Measurements from ENCODE around the gene RTBDN. TPM values are rescaled to one million over a fixed set of nuclear protein-coding genes. Genes with fewer than 3 reads are reported as not detected.
A peak's percentile ranks its signal among the peaks of the same experiment; 100 is the strongest.
"Not testable (repeated sequence)": the region's sequence is repeated elsewhere in the genome, so short reads cannot be mapped to it uniquely, and the experiment has no call there.

The RTBDN gene
- total RNA-seq, 1 donor from 2014 or later, result not detected

DNA sequence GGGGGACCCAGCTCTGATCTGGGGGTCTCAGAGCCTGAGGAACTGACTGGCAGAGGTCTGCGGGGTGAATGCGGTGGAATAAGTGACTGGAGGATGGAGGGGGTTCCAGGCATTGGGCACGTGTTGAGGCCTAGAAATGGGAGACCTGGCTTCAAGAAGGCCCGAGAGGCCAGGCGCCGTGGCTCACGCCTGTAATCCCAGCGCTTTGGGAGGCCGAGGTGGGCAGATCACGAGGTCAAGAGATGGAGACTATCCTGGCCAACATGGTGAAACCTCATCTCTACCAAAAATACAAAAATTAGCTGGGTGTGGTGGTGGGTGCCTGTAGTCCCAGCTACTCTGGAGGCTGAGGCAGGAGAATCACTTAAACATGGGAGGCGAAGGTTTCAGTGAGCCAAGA lies 16.6 kb downstream of the RTBDN start:
- not testable (repeated sequence) for DNase-seq

DNA sequence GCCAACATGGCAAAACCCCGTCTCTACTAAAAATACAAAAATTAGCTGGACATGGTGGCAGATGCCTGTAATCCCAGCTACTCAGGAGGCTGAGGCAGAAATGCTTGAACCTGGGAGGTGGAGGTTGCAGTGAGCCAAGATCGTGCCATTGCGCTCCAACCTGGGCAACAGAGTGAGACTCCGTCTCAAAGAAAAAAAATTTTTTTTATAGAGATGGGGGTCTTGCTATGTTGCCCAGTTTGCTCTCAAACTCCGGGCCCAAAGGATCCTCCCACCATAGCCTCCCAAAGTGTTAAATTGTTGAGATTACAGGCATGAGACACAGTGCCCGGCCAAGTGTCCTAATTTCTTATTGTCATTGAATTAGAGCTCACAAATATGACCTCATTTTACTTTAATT lies 17.2 kb downstream of the RTBDN start:
- not testable (repeated sequence) for DNase-seq

DNA sequence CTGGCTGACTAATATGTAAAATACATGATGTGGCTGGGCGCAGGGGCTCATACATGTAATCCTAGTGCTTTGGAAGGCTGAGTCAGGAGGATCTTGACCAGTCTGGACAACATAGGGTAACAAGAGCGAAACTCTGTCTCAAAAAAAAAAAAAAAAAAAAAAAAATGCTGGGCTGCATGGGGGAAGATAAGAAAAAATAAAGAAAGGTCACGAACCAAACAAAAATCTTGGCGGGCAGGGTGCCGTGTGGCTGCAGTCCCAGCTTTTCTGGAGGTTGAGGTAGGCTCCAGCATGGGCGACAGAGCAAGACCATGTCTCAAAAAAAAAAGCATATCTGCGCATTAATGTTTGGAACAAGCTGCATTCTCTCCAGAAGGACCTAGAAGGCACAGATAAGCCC lies 19.3 kb downstream of the RTBDN start:
- DNase-seq, result no peak

DNA sequence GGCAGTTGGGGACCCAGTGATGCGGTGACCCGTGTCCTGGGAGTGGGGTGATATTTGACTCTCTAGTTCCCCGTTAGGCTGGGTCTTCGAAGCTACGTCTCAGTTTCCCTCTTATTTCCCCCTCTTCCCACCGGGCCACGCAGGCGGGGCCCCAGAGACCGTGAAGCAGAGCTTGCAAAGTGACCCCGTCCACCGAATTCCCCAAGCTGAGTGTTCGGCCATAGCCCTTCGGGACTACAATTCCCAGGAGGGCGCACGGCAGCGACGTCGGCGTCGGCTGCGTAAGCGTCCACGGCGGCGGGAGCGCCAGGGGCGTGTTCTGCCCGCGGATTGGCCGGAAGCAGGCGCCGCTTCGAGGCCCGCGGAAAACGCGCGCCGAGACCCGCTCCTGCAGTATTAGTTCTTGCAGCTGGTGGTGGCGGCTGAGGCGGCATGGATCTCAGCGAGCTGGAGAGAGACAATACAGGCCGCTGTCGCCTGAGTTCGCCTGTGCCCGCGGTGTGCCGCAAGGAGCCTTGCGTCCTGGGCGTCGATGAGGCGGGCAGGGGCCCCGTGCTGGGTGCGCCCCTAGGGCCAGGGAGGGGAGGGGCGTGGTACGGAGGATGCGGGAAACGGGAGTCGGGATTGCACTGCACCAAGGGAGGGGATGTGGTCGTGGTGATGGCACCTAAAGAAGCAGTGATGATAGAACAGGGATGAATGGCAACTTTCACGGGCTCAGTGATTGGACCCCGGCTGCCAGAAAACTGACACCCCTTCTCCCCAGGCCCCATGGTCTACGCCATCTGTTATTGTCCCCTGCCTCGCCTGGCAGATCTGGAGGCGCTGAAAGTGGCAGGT lies 27.9 kb downstream of the RTBDN start, which contains the start of gene RNASEH2A:
TSS of gene RNASEH2A (plus strand) at position 343 of the 840 bp plus-strand sequence. CDS start at position 433, 90 bp downstream.
- peak; percentile 96 for DNase-seq

DNA sequence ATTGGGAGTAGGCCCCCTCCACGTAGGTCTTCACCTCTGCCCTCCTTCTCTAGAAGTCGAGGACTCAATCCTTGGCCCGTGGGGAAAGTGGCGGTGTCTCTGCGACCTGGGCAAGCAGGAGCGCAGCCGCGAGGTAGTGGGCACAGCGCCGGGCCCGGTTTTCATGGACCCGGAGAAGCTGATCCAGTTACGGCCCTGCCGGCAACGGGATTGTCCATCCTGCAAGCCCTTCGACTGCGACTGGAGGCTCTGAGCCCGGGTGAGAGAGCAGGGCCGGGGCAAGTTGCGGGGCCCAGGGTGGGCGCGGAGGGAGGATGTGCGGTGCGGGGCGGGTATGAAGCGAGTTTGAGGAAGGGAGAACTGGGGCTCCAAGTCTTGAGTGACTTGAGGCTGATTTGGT lies 30.3 kb downstream of the RTBDN start:
- DNase-seq, result no peak

DNA sequence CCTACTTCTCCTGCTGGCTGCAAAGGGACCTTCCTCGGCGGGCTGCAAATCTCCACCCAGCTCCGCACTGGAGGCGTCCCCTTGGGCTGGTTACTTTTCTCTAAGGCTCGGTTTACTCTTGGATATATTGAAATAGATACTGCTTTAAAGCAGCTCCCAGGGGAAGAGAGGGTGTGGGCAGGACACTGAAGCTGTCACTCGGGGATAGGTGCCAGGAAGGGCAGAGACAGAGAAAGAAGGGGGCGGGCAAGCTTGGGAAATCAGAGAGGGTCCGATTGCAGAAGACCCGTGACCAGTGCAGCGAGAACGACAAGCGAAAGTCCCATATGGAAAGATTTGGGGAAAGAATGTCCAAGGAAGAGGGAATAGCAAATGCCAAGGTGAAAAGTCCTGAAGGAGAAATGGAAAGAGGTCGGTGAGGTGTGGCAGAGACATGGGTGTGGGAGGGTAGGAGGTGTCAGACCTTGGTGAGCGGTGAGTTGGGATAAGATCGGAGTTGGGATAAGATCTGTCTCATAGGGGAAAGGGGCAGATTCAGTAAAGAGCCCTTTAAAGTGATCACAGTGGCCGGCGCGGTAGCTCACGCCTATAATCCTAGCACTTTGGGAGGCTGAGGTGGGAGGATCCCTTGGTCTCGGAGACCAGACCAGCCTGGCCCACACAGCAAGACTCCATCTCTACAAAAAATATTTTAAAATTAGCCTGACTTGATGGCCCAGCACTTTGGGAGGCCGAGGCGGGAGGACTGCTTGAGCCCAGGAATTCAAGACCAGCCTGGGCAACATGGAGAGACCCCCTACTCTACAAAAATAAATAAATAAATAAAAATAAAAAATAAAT lies 31.9 kb downstream of the RTBDN start:
- DNase-seq, result no peak

DNA sequence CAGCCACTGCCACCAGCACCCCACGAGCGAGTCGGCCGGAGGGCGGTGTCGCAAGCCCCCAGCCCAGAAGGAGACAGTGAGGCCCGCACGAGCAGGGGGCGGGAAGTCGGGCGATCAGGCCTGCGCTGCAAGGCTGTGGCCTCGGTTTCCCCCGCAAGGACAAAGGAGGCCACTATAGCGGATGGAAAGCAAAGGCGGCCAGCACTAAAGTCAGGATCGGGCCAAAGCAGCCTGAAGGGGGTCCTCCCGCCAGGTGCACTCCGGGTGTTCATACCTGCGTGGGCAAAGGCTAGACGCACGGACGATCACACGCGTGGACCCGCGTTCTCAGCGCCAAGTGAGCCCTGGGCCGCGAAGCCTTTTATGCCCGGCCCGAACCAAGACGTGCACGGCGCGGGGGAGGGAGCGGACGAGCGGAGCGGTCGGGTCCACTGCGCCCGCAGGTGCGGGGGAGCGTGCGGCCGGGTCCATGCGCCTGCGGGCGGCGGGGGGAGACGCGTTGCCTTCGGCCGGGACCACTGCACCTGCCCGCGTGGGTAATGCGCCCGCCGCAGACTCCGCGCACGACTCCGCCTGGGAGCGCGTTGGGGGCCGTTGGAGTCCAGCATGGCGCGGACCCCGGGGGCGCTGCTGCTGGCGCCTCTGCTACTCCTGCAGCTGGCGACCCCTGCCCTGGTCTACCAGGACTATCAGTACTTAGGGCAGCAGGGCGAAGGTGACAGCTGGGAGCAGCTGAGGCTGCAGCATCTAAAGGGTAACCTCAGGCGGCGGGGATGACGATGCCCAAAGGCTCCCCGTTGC lies 32.7 kb downstream of the RTBDN start, which contains the start of the genes PRDX2 and THSD8:
TSS of gene PRDX2 (minus strand) at position 335 of the 801 bp plus-strand sequence. CDS start 539 bp downstream, outside the sequence.
TSS of gene THSD8 (plus strand) at position 604 of the 801 bp plus-strand sequence. CDS start at position 607, 3 bp downstream.
- DNase-seq, result peak; percentile 91

DNA sequence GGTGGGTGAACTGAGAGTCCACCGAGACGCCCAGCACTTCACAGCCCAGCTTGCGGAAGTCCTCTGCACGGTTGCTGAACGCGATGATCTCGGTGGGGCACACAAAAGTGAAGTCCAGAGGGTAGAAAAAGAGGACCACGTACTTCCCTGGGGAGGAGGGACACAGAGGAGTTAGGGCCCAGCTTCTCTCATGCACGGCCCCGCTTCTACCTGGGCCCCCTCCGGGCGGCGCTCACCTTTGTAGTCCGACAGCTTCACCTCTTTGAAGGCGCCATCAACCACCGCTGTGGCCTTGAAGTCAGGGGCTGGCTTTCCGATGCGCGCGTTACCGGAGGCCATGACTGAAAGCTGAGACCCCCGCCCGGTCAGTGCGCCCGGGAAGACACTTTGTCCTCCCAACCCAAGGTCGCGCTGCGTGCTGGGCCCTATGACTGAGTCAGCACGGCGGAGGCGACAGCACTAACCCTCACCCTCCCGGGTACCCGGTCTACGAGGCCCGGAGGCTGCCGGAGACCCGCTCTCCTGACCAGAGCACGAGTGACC lies 33.4 kb downstream of the RTBDN start:
- DNase-seq, result peak; percentile 35

DNA sequence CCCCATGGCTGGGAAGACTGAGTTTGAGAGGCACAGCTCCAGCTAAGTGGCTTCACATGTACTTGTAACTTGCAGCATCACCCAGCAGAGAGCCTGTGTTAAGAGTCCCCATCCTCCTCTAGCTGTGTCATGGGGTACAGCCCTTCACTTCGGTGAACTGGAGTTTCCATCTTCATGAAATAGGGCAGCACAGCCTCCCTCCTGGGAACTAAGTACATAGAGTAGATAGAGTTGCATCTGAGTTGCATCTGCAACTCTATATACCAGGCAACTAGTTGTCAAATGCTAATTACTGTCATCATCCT lies 34.0 kb downstream of the RTBDN start:
- DNase-seq, result no peak

DNA sequence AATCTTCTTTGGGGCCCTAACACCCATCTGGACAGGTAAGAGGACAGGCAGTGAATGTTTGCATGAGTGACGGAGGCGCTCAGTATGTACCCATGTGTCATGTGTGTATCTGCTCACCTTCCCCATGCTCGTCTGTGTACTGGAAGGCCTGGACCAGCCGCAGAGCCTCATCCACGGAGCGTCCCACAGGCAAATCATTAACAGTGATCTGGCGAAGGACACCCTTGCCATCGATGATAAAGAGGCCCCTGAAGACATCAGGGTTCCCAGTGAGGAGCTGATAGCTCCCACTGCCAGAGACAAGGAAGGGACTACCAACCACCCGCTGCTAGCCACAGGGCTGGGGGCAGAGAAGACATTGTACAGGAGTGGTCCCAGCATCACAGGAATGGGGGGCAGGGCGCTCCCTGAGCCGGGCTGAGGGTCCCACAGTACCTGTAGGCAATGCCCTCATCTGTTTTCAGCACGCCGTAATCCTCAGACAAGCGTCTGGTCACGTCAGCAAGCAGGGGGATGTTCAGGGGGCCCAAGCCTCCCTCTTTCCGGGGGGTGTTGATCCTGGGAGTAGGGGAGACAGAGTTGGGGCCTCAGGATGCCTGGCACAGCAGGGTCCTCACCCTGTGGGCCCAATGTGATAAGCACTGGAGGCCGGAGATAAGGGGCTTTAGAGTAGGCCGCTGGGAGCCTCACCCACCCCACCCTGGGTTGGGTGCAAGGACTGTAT lies 34.5 kb downstream of the RTBDN start:
- no peak for DNase-seq

DNA sequence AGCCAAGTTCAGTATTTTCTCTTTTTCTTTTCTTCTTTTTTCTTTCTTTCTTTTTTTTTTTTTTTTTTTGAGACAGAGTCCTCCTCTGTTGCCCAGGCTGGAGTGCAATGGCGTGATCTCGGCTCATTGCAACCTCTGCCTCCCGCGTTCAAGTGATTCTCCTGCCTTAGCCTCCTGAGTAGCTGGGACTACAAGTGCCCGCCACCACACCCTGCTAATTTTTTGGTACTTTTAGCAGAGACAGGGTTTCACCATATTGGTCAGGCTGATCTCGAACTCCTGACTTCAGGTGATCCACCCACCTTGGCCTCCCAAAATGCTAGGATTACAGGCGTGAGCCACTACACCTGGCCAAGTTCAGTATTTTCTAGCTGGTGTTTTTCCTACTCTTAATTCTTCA lies 36.8 kb downstream of the RTBDN start:
- not testable (repeated sequence) for DNase-seq

DNA sequence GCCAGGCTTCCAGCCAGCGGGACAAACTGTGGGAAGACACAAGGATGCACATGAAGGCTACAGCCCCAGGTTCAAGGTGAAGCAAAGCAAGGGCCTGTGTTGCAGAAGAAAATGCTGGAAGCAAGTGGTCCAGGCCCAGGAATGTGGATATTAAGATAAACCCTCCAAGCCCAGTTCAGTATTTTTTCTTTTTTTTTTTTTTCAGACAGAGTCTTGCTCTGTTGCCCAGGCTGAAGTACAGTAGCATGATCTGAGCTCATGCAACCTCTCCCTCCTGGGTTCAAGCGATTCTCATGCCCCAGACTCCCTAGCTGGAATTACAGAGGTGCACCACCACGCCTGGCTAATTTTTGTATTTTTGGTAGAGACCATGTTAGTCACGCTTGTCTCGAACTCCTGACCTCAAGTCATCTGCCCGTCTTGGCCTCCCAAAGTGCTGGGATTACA lies 37.2 kb downstream of the RTBDN start:
- DNase-seq, result peak; percentile 16

DNA sequence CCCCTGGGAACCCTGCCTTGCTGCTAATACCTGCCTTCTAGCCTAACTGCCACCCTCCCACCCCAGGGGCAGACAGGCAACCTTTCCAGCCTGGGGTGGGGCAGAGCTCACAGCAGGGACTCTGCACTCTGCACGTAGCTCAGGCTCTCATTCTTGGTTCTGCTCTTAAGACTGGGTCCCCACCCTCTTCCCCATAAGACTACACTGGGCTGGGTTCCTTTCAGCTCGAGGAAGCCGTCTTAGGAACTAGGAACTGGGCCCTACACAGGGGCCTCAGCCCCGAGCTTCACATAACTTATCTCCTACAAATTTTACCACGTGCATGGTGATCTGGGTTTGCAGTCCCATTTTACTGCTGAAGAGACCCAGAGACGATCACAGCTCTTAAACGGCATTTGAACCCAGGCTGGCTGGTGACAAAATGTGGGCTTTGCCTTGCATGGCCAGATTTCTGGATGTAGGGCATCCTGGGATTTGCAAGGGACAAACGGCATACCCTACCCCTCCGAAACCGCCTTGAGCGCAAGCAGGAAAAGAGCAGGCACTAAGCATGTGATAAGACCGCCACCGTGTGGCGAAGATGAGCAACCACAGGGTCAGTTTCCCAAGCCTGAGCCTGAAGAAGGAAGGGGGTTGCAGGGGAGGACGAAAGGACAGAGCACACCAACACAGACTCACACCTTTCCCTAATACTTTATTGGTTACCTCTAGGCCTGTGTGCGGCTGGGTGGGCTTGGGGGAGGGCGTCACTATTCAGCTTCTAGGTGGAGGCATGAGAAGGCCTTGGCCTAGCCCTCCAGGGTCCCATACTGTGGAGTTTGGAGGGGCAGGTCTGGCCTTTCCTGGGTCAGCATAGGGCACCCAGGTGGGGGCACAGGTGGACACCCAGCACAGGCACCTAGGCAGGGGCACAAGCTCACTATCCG lies 38.0 kb downstream of the RTBDN start:
- peak; percentile 94 for DNase-seq

DNA sequence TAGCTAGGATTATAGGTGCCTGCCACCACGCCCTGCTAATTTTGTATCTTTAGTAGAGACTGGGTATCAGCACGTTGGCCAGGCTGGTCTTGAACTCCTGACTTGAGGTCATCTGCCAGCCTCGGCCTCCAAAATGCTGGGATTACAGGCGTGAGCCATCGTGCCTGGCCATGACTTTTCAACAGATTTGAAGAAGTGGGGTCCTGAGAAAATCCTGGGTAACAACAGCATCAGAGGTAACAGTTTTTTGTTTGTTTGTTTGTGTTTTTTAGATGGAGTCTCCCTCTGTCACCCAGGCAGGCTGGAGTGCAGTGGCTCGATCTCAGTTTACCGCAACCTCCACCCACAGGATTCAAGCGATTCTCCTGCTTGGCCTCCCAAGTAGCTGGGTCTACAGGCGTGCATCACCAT lies 39.4 kb downstream of the RTBDN start:
- no peak for DNase-seq

DNA sequence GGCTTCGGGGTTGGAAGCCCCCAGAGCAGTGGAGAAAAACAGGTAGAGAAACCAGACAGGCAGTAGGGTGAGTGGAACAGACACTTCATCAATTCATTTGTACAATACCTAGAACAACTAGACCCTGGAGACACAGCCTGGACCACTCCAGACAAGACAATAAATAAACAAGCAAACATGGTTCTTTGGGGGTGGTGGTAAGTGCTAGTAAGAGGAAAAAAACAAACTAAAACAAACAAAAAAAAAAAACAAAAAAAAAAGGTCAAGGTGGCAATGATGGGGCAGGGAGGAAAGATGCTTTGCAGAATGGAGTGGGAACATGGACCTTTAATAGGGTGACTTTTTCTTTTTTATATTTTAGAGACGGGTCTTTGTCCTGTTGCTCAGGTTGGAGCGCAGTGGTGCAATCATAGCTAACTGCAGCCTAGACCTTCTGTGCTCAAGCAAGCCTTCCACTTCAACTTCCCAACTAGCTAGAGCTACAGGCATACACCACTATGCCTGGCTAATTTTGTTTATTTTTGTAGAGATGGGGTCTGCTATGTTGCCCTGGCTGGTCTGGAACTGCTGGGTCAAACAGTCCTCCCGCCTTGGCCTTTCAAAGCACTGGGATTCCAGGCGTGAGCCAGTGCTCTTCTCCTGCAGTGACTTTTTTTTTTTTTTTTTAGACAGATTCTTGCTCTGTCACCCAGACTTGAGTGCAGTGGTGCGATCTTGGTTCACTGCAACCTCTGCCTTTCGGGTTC lies 40.0 kb downstream of the RTBDN start:
- no peak for DNase-seq

DNA sequence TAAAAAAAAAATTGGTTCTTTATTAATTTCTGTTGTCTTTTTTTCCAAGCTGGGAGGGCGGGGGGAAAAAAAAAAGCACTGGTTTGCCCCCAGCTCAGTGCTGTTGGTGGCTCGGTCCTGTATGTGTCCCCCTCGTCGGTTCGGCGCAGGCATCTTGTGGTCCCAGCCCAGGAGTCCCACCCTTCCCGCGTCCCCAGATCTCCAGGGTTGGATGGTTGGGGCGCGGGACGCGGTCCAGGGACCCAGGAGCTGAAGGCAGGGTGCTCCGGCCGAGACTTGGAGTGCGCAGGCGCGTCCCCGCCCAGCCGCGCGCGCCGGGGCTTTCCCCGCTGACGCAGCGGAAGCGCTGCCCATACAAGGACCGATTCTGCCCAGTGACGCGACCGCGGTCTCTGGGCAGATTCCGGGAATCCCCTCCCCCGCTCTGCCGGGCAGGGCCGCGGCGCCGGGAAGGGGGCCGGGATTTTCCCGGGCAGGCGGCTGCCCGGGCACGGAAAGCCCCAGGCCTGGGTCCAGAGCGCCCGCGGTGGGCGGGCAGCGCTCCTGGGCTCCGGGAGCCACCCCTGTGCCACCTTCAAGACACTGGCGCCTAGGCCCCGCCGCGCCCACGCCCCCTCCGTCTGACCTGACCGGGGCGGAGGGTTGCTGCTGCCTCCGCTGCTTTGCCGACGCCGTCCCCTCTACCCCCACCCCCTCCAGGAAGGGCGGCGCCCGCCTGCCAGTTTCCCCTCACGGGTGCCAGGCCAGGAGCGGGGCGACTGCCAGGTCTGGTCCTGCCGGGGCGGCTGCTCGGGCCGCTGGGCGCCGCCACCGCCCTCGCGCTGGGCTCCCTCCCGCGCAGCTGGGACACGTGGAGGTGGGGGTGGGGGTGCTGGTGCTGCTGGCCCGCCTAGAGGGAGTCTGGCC lies 40.8 kb downstream of the RTBDN start:
- DNase-seq, result peak; percentile 97

DNA sequence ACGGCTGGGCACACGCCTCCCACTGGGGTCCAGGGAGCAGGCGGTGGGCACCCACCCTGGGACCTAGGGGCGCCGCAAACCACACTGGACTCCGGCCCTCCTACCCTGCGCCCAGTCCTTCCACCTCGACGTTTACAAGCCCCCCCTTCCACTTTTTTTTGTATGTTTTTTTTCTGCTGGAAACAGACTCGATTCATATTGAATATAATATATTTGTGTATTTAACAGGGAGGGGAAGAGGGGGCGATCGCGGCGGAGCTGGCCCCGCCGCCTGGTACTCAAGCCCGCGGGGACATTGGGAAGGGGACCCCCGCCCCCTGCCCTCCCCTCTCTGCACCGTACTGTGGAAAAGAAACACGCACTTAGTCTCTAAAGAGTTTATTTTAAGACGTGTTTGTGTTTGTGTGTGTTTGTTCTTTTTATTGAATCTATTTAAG lies 41.5 kb downstream of the RTBDN start:
- no peak for DNase-seq
